KMS-11 (cell line): ENCODE results near the gene IER2.

Experiments
- H2AFZ ChIP-seq: fragments of 200-600 bp; sonication (generic); 2 replicates; pipeline ENCODE4 v1.6.1; 2016; ENCODE audit warnings: antibody characterized with exemption, mixed run types, low read depth
- H3K27ac ChIP-seq: fragments of 200-600 bp; sonication (generic); 2 replicates; pipeline ENCODE4 v1.6.1; 2016; ENCODE audit warnings: mild to moderate bottlenecking, mixed run types
- H3K27me3 ChIP-seq: fragments of 200-600 bp; sonication (generic); 2 replicates; pipeline ENCODE4 v1.6.1; 2017; ENCODE audit warnings: mild to moderate bottlenecking, low read depth, mixed run types, moderate library complexity; ENCODE audit not compliant: insufficient read depth
- H3K36me3 ChIP-seq: fragments of 200-600 bp; sonication (generic); 2 replicates; pipeline ENCODE4 v1.6.1; 2017; ENCODE audit warnings: mild to moderate bottlenecking, mixed run types; ENCODE audit not compliant: insufficient read depth
- H3K4me1 ChIP-seq: fragments of 200-600 bp; sonication (generic); 2 replicates; pipeline ENCODE4 v1.6.1; 2016; ENCODE audit warnings: mild to moderate bottlenecking, low read depth, mixed run types; ENCODE audit not compliant: poor library complexity, severe bottlenecking
- H3K4me2 ChIP-seq: fragments of 200-600 bp; sonication (generic); 2 replicates; pipeline ENCODE4 v1.7.0; 2016; ENCODE audit warnings: mild to moderate bottlenecking, mixed run types
- H3K4me3 ChIP-seq: fragments of 200-600 bp; sonication (generic); IDR thresholded peaks from 2 replicates; pipeline ENCODE4 v1.6.1; 2017; ENCODE audit warnings: low read depth, low read length, mixed read lengths; ENCODE audit not compliant: insufficient read depth
- H3K79me2 ChIP-seq: fragments of 200-600 bp; sonication (generic); 2 replicates; pipeline ENCODE4 v1.6.1; 2016; ENCODE audit warnings: low read depth, mixed run types; ENCODE audit not compliant: insufficient read depth
- H3K9ac ChIP-seq: fragments of 200-600 bp; sonication (generic); 2 replicates; pipeline ENCODE4 v1.6.1; 2016; ENCODE audit warnings: mild to moderate bottlenecking, mixed run types
- H4K20me1 ChIP-seq: fragments of 200-600 bp; sonication (generic); 2 replicates; pipeline ENCODE4 v1.6.1; 2016; ENCODE audit warnings: mild to moderate bottlenecking, mixed run types; ENCODE audit not compliant: insufficient read depth
- TF ChIP-seq, protein P1 (sequence below): fragments of 200-600 bp; sonication (generic); conservative IDR thresholded peaks from 2 replicates; pipeline ENCODE4 v1.6.1; 2017; ENCODE audit warnings: low read depth, mild to moderate bottlenecking, antibody characterized with exemption, low read length, moderate library complexity, mixed read lengths

Gene IER2

DNA sequence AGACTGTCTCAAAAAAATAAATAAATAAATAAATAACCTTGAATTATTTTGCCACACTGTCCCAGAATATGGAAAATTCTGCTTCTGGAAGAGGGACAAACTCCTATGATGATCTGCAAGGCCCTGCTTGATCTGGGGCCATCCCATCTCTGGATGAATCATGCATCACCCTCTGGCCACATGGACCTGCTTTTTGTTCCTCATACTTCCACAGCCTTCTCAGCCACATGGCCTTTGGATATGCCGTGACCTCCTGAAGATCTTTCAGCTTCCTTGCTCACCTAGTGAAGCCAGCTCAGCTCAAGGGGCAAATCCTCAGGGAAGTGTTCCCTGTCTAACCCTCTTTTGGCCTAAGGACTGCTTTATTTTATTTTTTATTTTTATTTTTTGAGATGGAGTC is 10.3 kb downstream of the IER2 start:
- H3K36me3 ChIP-seq: no peaks in the 10 kb centered on the region
- TF ChIP-seq, protein P1, sequence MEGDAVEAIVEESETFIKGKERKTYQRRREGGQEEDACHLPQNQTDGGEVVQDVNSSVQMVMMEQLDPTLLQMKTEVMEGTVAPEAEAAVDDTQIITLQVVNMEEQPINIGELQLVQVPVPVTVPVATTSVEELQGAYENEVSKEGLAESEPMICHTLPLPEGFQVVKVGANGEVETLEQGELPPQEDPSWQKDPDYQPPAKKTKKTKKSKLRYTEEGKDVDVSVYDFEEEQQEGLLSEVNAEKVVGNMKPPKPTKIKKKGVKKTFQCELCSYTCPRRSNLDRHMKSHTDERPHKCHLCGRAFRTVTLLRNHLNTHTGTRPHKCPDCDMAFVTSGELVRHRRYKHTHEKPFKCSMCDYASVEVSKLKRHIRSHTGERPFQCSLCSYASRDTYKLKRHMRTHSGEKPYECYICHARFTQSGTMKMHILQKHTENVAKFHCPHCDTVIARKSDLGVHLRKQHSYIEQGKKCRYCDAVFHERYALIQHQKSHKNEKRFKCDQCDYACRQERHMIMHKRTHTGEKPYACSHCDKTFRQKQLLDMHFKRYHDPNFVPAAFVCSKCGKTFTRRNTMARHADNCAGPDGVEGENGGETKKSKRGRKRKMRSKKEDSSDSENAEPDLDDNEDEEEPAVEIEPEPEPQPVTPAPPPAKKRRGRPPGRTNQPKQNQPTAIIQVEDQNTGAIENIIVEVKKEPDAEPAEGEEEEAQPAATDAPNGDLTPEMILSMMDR: no peak
- H4K20me1 ChIP-seq: no peaks in the 10 kb centered on the region
- no peaks in the 10 kb centered on the region for H3K79me2 ChIP-seq
- H3K27me3 ChIP-seq: no peaks in the 10 kb centered on the region; the same call in 1 of the 2 replicates
- H3K4me2 ChIP-seq: no peak overlapping the region
- no peak overlapping the region for H3K27ac ChIP-seq
- H3K9ac ChIP-seq: no peak overlapping the region
- no peak overlapping the region for H2AFZ ChIP-seq
- H3K4me1 ChIP-seq: peaks cover 54% of the 10 kb centered on the region
- no peak overlapping the region for H3K4me3 ChIP-seq

DNA sequence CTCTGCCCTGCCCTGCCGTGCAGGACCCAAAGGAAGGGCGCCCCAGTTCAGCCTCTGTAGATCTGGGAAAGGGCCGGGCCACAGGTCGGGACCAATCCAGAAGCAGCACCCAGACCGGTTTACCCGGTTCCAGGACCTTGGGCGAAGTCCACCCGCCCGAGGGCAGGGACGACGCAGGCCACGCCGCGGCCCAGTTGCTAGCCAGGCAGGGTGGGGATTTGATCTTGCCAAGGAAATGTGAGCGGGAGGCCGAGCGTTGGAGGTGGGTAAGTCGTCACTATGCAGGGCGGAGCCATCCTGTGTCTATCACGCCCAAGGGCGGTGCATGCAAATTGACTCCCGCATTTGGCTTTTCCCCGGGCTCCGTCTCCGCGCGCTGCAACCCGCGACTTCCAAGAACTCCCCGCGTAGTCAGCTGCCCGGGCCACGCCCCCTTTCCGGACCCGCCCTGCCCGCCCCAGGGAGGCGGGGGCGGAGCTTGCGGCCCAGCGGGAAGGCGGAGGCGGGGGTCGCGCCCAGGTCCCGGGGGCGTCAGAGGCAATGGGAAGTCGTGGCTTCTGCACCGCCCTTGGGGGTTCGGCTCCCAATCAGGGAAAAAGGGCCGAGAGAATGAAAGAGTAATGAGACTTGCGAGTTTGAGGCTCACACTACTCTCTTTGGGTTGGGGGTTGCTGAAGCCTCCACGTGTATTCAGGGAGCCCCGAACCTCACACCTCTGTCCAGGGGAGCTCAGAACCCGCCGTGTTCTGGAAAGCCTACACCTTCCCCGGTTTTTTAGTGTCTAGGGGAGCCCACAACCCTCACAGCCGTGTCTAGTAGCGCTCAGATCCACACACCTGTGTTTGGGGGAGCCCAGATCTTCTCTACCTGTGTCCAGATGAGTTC is 12.8 kb downstream of the IER2 start:
- 0 out of 2 replicates have a peak overlapping the region, but pooled peaks have one; percentile 13 for H3K27ac ChIP-seq

DNA sequence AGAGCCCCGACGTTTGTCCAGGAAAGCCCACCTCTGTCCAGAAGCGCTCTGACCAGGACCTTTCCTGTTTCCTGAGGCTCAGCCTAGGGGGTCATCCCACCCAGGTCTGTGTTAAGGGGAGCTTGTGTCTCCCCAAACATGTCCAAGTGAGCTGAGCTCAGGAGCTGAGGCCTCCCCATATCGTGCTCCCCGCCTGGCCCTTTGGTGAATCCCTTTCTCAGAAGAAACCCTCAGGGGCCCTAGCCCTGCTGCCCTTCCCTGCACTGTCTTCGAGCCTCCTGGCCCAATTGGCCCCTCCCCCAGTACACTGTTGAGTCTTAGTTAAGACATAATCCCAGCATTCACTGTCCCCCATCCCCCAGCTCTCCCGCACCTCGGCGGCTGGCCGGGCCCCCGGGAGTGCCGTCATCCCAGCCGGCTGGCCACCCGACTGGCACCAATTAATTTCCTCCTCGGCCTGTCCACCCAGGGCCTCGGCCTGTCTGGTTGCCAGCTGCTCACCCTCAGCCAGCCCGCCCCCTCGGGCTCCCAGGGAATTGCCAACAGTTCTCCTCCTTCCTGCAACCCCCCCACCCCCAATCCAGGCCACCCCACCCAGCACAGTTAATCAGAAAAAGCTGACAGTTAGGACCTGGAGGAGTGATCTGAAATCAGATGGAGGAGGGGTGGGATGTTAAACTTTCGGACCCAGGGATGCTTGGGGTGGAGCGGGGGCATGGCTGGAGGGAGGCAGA is 13.6 kb downstream of the IER2 start:
- 0 out of 2 replicates have a peak overlapping the region, but pooled peaks have one; percentile 0 for H3K27ac ChIP-seq
- TF ChIP-seq, protein P1: no peak
- H3K4me2 ChIP-seq: peak overlapping the region; percentile 79
- no peak overlapping the region for H3K9ac ChIP-seq
- no peaks in the 10 kb centered on the region; the same call in 1 of the 2 replicates for H3K27me3 ChIP-seq
- H3K4me1 ChIP-seq: peaks cover 71% of the 10 kb centered on the region
- peak overlapping the region; percentile 91; the same call in 1 of the 2 replicates for H2AFZ ChIP-seq
- no peaks in the 10 kb centered on the region for H4K20me1 ChIP-seq
- no peaks in the 10 kb centered on the region for H3K36me3 ChIP-seq
- no peak overlapping the region for H3K4me3 ChIP-seq
- H3K79me2 ChIP-seq: no peaks in the 10 kb centered on the region

More for the DNA sequence above, 12.8 kb downstream of the IER2 start:
- Histone ChIP-seq H2AFZ (peak overlapping the region; percentile 91), H3K4me3 (no peak overlapping the region), H3K4me2 (peak overlapping the region; percentile 79), H3K36me3 (no peaks in the 10 kb centered on the region), H3K4me1 (peaks cover 63% of the 10 kb centered on the region), H3K79me2 (no peaks in the 10 kb centered on the region), H3K27me3 (no peaks in the 10 kb centered on the region; the same call in 1 of the 2 replicates), H3K9ac (peak overlapping the region; percentile 55; the same call in 1 of the 2 replicates), H4K20me1 (no peaks in the 10 kb centered on the region)
- TF ChIP-seq, protein P1: no peak

DNA sequence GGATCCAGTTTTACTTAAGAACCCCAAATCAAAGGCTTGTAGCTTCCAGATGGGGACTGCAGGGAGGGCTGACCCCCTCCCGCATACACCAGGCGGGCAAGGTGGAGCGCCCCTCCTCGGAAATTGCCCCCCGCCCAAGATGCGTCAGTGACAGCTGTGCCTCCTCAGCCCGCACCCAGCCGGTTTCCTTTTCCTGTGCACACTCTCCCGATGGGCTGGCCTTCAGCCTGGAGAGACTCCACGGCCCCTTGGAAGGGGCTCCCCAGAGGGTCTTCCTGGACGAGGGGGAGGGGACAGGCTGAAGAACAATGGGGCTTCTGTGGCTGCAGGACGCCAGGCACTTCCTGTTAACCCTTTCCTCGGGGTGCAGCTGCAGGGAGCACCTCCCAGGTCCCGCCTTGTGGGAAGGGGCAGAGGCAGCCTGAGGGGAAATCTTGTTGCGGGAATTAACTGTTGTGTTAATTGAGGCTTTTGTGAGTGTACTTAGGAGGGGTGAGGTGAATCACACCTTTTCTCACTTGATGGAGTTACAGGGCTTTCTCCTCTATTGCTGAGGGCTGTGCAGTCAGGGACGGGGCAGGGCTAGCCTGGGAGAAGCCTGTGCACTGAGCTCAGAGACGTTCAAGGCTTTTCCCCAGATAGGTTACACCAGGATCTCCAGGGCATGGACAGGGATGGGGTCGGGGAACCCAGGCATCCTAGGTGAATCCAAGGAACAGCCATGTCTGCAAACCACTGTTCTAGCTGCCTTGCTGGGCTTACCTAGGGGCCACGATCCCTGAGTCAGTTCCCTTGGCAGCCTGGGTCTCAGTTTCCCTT is 14.3 kb downstream of the IER2 start:
- TF ChIP-seq, protein P1: no peak
- Histone ChIP-seq H3K27me3 (no peaks in the 10 kb centered on the region; the same call in 1 of the 2 replicates), H3K4me2 (no peak overlapping the region), H3K27ac (no peak overlapping the region), H2AFZ (no peak overlapping the region), H3K4me3 (no peak overlapping the region), H4K20me1 (no peaks in the 10 kb centered on the region), H3K36me3 (no peaks in the 10 kb centered on the region), H3K4me1 (peaks cover 77% of the 10 kb centered on the region), H3K9ac (no peak overlapping the region), H3K79me2 (no peaks in the 10 kb centered on the region)
